K562 (cell line): ENCODE data around the gene EDRF1. TPM values are rescaled to one million over a fixed set of nuclear protein-coding genes. Genes with fewer than 3 reads are reported as not detected.

Experiments used
- ATAC-seq: fragments of 200-7000 bp; cut with Tn5 transposase; 3 replicates; pipeline ENCODE4 v1.9.1; 2020; ENCODE audit warnings: moderate library complexity
- BruUV-seq: library from RNA; stranded (reverse); fragments of 400-500 nt; replicated peaks from 2 replicates; lab custom pipeline; 2021; lab: Mats Ljungman, UMichigan
- CTCF ChIA-PET: fragments of 300-600 bp; formaldehyde crosslinking; extraction: SDS; loops from one replicate; lab custom pipeline; 2021; ENCODE audit warnings: low intra/inter-chr PET ratio; lab: Yijun Ruan, JAX
- POLR2A ChIA-PET: fragments of 300-600, 350-650 bp; sonication (Branson Sonifier 250); formaldehyde crosslinking; extraction: SDS; loops from one replicate; lab custom pipeline; 2021; ENCODE audit warnings: antibody characterized with exemption, inconsistent platforms; lab: Yijun Ruan, JAX
- DNase-seq, 4 experiments: peaks; one replicate each; pipeline versions ENCODE4 v3.0.0 to v3.0.0-alpha.2; 2011 to 2018; ENCODE audit warnings: low spot score in 3 of 4, mixed read lengths in 3 of 4; ENCODE audit errors: extremely low read depth in 1 of 4
- FAIRE-seq: peaks from 2 replicates; lab custom pipeline; 2011; peaks lifted over from hg19 to GRCh38; lab: Jason Lieb, UNC
- H2AFZ ChIP-seq: 2 replicates; pipeline ENCODE4 v1.6.0; 2011; ENCODE audit warnings: low read depth, low read length, control low read depth, inconsistent platforms
- H3K27ac ChIP-seq: fragments of 200-600 bp; 3 replicates; pipeline ENCODE4 v1.8.0; 2011; ENCODE audit warnings: low read depth, mild to moderate bottlenecking, control low read depth, inconsistent platforms, low read length, moderate library complexity, mixed read lengths; ENCODE audit errors: extremely low read depth
- H3K27me3 ChIP-seq, 2 experiments: fragments of 300-600 bp in 1 of 2; 2 replicates in 1 of 2; 3 replicates in 1 of 2; pipeline versions ENCODE4 v1.6.0 to v1.8.0; 2011; ENCODE audit warnings: inconsistent platforms in 2 of 2, low read length in 2 of 2, mild to moderate bottlenecking in 1 of 2, mixed read lengths in 1 of 2, moderate library complexity in 1 of 2; ENCODE audit not compliant: control insufficient read depth in 2 of 2, insufficient read depth in 2 of 2
- H3K36me3 ChIP-seq: fragments of 300-600 bp; 3 replicates; pipeline ENCODE4 v1.8.0; 2011; ENCODE audit warnings: mild to moderate bottlenecking, low read length, inconsistent platforms; ENCODE audit not compliant: control insufficient read depth, insufficient read depth
- H3K4me1 ChIP-seq, 2 experiments: fragments of 200-600 bp in 1 of 2; replicated peaks in 1 of 2; 2 replicates in 1 of 2; 3 replicates in 1 of 2; pipeline versions ENCODE4 v1.5.1 to v1.8.0; 2011; ENCODE audit warnings: inconsistent platforms in 2 of 2, low read length in 2 of 2, mild to moderate bottlenecking in 1 of 2, mixed read lengths in 1 of 2, moderate library complexity in 1 of 2; ENCODE audit not compliant: control insufficient read depth in 2 of 2, insufficient read depth in 2 of 2
- H3K4me2 ChIP-seq: 2 replicates; pipeline ENCODE4 v1.6.1; 2011; ENCODE audit warnings: low read length, control low read depth, inconsistent platforms, mixed read lengths; ENCODE audit not compliant: insufficient read depth
- H3K4me3 ChIP-seq: fragments of 200-600 bp; sonication (generic), shearing (Covaris generic); 2 replicates; pipeline ENCODE4 v1.5.1; 2016; ENCODE audit warnings: control low read depth, inconsistent platforms
- H3K79me2 ChIP-seq: fragments of 200-600 bp; 3 replicates; pipeline ENCODE4 v1.8.0; 2011; ENCODE audit warnings: low read length, inconsistent platforms; ENCODE audit not compliant: control insufficient read depth, insufficient read depth
- H3K9ac ChIP-seq, 2 experiments: 2 replicates each; pipeline versions ENCODE4 v1.6.0 to v1.6.1; 2011; ENCODE audit warnings: low read depth in 2 of 2, low read length in 2 of 2, control low read depth in 1 of 2, inconsistent platforms in 1 of 2, mild to moderate bottlenecking in 1 of 2, mixed read lengths in 1 of 2; ENCODE audit not compliant: insufficient read depth in 1 of 2
- H3K9me1 ChIP-seq: one replicate; pipeline ENCODE4 v1.6.0; 2011; ENCODE audit warnings: inconsistent platforms, mild to moderate bottlenecking, low read length, moderate library complexity; ENCODE audit not compliant: control insufficient read depth, insufficient read depth
- H3K9me3 ChIP-seq: replicated peaks from 2 replicates; pipeline ENCODE4 v1.5.1; 2011; ENCODE audit warnings: low read depth, low read length, inconsistent platforms; ENCODE audit not compliant: control insufficient read depth, insufficient read depth
- H4K20me1 ChIP-seq: replicated peaks from 2 replicates; pipeline ENCODE4 v1.6.1; 2011; ENCODE audit warnings: low read length, inconsistent platforms, mixed read lengths; ENCODE audit not compliant: control insufficient read depth, insufficient read depth
- BRD9 ChIP-seq: fragments of 450-650 bp; IDR thresholded peaks from 2 replicates; pipeline ENCODE4 v1.6.1; 2018; ENCODE audit warnings: low read depth; ENCODE audit not compliant: partially characterized antibody
- ELF2 ChIP-seq: fragments of 250-450 bp; sonication (Bioruptor Pico); IDR thresholded peaks from 2 replicates; pipeline ENCODE4 v1.5.0; 2021; ENCODE audit warnings: mild to moderate bottlenecking
- KLF16 ChIP-seq: IDR thresholded peaks from 2 replicates; pipeline ENCODE4 v1.6.1; 2016; ENCODE audit warnings: antibody characterized with exemption
- RBM17 ChIP-seq: fragments of 200-400 bp; formaldehyde crosslinking; IDR thresholded peaks from 2 replicates; pipeline ENCODE4 v1.6.1; 2017; ENCODE audit warnings: low read depth, mild to moderate bottlenecking, low read length, borderline replicate concordance
- SMARCC2 ChIP-seq: fragments of 450-650 bp; IDR thresholded peaks from 2 replicates; pipeline ENCODE4 v1.6.1; 2017; ENCODE audit warnings: antibody characterized with exemption, moderate library complexity, mild to moderate bottlenecking, low read depth
- TAL1 ChIP-seq: fragments of 450-650 bp; IDR thresholded peaks from 2 replicates; pipeline ENCODE4 v1.6.1; 2016; ENCODE audit warnings: mild to moderate bottlenecking
- TEAD2 ChIP-seq: fragments of 450-650 bp; IDR thresholded peaks from 2 replicates; pipeline ENCODE4 v1.6.1; 2016; ENCODE audit warnings: missing genetic modification characterization, control low read depth, missing compliant biosample characterization
- ZNF316 ChIP-seq: fragments of 450-650 bp; IDR thresholded peaks from 2 replicates; pipeline ENCODE4 v1.6.1; 2016
- ZNF354B ChIP-seq: fragments of 250-450 bp; sonication (Bioruptor Pico); IDR thresholded peaks from 2 replicates; pipeline ENCODE4 v1.4.0; 2020
- WGBS: fragments of 100-300 bp; shearing (Covaris generic); methylation state at CpG from one replicate; pipeline ENCODE4 v1.1.6; 2016; ENCODE audit warnings: low coverage, mixed read lengths; ENCODE audit not compliant: insufficient coverage; ENCODE audit errors: missing lambda C conversion rate; 5-methylcytosine and 5-hydroxymethylcytosine counted together
- in situ Hi-C: fragments of 300-500 bp; cut with MboI; formaldehyde crosslinking; loops from 4 replicates; pipeline ENCODE4 v1.15.0; 2018; ENCODE audit warnings: inconsistent platforms, mixed read lengths
- intact Hi-C: fragments of 100-400 bp; cut with micrococcal nuclease; formaldehyde crosslinking; loops from 2 replicates; pipeline ENCODE4 v1.14.2; 2022
- polyA plus RNA-seq, 8 experiments: library from polyadenylated mRNA; depleted of rRNA in 4 of 8; stranded (reverse) in 5 of 8; unstranded in 3 of 8; fragments of >200 nt; fragmentation: Nextera tagmentation in 2 of 8; fragmentation: Illumina TruSeq in 1 of 8; extraction: Ambion mirVana in 2 of 8; extraction: Trizol in 1 of 8; gene quantifications; 2 replicates each; pipeline versions ENCODE4 v1.2.1 to v1.2.3, GENCODE V29; 2011 to 2014; ENCODE audit warnings: inconsistent platforms in 1 of 8, missing spikeins in 1 of 8
- total RNA-seq, 7 experiments: library from RNA; depleted of rRNA in 6 of 7; stranded (reverse); fragments of >200 nt in 6 of 7; fragmentation: Illumina TruSeq in 2 of 7; extraction: Trizol in 2 of 7; gene quantifications; 2 replicates each; pipeline versions ENCODE4 v1.2.1 to v1.2.3, GENCODE V29; 2011 to 2021; ENCODE audit warnings: low replicate concordance in 1 of 7
- TF ChIP-seq, protein P1 (sequence below): fragments of 450-650 bp; IDR thresholded peaks from 2 replicates; pipeline ENCODE4 v1.6.1; 2016; ENCODE audit warnings: low read depth
- TF ChIP-seq, protein P2 (sequence below): fragments of 450-650 bp; conservative IDR thresholded peaks from 2 replicates; pipeline ENCODE4 v1.6.1; 2016; ENCODE audit warnings: missing genetic modification characterization, low read depth, mild to moderate bottlenecking, control low read depth, missing compliant biosample characterization

EDRF1 gene
- total and polyA plus RNA-seq, 9 of the 15 experiments (the other 6 are each of a cell fraction or from before 2014, with no cell fraction given), result 7.6 to 26.0 (median 18.6) TPM

- H3K4me2 ChIP-seq, result no peak overlapping the region
- CTCF ChIA-PET, result no interaction called here
These were observed 82.6 kb downstream of the EDRF1 start for GRCh38 chr10:125802131-125802530.

More at GRCh38 chr10:125802131-125802530, 82.6 kb downstream of the EDRF1 start:
- Histone ChIP-seq H3K27me3 (no peaks in the 10 kb centered on the region), H3K9me1 (no peaks in the 10 kb centered on the region), H2AFZ (no peak overlapping the region), H3K4me3 (no peak overlapping the region), H3K79me2 (no peaks in the 10 kb centered on the region), H3K9ac (no peak overlapping the region), H3K36me3 (peaks cover 21% of the 10 kb centered on the region; the same call in 2 of the 3 replicates), H4K20me1 (no peaks in the 10 kb centered on the region; the same call in 1 of the 2 replicates), H3K27ac (no peak overlapping the region), H3K4me1 (peaks cover 0 to 4% of the 10 kb centered on the region in 2 experiments; a peak in 2 of 5 replicates), H3K9me3 (no peaks in the 10 kb centered on the region)
- intact Hi-C loops, result no loop called here
- DNase-seq (no peak), FAIRE-seq (no peak), ATAC-seq (no peak)
- 66% methylated on average over 4 of the region's 5 CpGs for WGBS
- no TSS peak for BruUV-seq
- POLR2A ChIA-PET, result interaction anchor here (0.5 to 1.4 kb wide), 2 partner anchors 13 to 506 kb away, joined by 3 read pairs; no protein-coding TSS in a partner anchor
- TF ChIP-seq ELF2 (CRISPR knock-in tag), result no peak
- TF ChIP-seq, protein P1, sequence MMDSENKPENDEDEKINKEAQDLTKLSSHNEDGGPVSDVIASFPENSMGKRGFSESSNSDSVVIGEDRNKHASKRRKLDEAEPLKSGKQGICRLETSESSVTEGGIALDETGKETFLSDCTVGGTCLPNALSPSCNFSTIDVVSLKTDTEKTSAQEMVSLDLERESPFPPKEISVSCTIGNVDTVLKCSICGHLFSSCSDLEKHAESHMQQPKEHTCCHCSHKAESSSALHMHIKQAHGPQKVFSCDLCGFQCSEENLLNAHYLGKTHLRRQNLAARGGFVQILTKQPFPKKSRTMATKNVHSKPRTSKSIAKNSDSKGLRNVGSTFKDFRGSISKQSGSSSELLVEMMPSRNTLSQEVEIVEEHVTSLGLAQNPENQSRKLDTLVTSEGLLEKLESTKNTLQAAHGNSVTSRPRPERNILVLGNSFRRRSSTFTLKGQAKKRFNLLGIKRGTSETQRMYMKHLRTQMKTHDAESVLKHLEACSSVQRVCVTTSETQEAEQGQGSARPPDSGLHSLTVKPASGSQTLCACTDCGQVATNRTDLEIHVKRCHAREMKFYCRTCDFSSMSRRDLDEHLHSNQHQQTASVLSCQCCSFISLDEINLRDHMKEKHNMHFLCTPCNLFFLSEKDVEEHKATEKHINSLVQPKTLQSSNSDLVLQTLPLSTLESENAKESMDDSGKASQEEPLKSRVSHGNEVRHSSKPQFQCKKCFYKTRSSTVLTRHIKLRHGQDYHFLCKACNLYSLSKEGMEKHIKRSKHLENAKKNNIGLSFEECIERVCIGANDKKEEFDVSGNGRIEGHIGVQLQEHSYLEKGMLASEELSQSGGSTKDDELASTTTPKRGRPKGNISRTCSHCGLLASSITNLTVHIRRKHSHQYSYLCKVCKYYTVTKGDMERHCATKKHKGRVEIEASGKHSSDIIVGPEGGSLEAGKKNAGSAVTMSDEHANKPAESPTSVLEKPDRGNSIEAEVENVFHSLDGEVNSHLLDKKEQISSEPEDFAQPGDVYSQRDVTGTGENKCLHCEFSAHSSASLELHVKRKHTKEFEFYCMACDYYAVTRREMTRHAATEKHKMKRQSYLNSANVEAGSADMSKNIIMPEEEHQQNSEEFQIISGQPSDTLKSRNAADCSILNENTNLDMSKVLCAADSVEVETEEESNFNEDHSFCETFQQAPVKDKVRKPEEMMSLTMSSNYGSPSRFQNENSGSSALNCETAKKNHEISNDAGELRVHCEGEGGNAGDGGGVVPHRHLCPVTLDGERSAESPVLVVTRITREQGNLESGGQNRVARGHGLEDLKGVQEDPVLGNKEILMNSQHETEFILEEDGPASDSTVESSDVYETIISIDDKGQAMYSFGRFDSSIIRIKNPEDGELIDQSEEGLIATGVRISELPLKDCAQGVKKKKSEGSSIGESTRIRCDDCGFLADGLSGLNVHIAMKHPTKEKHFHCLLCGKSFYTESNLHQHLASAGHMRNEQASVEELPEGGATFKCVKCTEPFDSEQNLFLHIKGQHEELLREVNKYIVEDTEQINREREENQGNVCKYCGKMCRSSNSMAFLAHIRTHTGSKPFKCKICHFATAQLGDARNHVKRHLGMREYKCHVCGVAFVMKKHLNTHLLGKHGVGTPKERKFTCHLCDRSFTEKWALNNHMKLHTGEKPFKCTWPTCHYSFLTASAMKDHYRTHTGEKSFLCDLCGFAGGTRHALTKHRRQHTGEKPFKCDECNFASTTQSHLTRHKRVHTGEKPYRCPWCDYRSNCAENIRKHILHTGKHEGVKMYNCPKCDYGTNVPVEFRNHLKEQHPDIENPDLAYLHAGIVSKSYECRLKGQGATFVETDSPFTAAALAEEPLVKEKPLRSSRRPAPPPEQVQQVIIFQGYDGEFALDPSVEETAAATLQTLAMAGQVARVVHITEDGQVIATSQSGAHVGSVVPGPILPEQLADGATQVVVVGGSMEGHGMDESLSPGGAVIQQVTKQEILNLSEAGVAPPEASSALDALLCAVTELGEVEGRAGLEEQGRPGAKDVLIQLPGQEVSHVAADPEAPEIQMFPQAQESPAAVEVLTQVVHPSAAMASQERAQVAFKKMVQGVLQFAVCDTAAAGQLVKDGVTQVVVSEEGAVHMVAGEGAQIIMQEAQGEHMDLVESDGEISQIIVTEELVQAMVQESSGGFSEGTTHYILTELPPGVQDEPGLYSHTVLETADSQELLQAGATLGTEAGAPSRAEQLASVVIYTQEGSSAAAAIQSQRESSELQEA, result no peak
- TF ChIP-seq RBM17, result no peak
- TF ChIP-seq BRD9, result no peak
- TF ChIP-seq ZNF316, result no peak
- no peak for TF ChIP-seq TEAD2 (tag)
- TF ChIP-seq ZNF354B (CRISPR knock-in tag), result no peak
- TF ChIP-seq KLF16, result no peak
- TF ChIP-seq TAL1, result no peak
- TF ChIP-seq, protein P2, sequence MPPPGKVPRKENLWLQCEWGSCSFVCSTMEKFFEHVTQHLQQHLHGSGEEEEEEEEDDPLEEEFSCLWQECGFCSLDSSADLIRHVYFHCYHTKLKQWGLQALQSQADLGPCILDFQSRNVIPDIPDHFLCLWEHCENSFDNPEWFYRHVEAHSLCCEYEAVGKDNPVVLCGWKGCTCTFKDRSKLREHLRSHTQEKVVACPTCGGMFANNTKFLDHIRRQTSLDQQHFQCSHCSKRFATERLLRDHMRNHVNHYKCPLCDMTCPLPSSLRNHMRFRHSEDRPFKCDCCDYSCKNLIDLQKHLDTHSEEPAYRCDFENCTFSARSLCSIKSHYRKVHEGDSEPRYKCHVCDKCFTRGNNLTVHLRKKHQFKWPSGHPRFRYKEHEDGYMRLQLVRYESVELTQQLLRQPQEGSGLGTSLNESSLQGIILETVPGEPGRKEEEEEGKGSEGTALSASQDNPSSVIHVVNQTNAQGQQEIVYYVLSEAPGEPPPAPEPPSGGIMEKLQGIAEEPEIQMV (tag), result no peak
- no peak for TF ChIP-seq SMARCC2
- in situ Hi-C loops, result no loop called here
